CD4-positive, CD25-positive, alpha-beta regulatory T cell (primary cell): ENCODE data around the gene ADAMTSL5. TPM values are rescaled to one million over a fixed set of nuclear protein-coding genes. Genes with fewer than 3 reads are reported as not detected.

Source experiments
- ATAC-seq, 2 donors: fragments of 150-1000 bp; cut with Tn5 transposase; one replicate each; pipeline ENCODE4 v1.10.0; 2021; ENCODE audit warnings: low read depth in 2 of 2, moderate number of reproducible peaks in 2 of 2, moderate library complexity in 1 of 2
- DNase-seq, 3 donors: peaks; one replicate each; pipeline versions ENCODE4 v3.0.0 to v3.0.0-alpha.2; 2012 to 2022; ENCODE audit warnings: mixed read lengths in 1 of 3
- H3K27ac ChIP-seq: one replicate; pipeline ENCODE4 v1.7.0; 2013; ENCODE audit warnings: mild to moderate bottlenecking, low read length; ENCODE audit not compliant: insufficient read depth, poor library complexity, severe bottlenecking
- H3K27me3 ChIP-seq: one replicate; pipeline ENCODE4 v1.7.0; 2013; ENCODE audit warnings: low read length; ENCODE audit not compliant: control insufficient read depth, insufficient read depth
- H3K36me3 ChIP-seq: one replicate; pipeline ENCODE4 v1.7.0; 2013; ENCODE audit warnings: mild to moderate bottlenecking, low read length, moderate library complexity; ENCODE audit not compliant: control insufficient read depth, insufficient read depth
- H3K4me1 ChIP-seq: 2 replicates; pipeline ENCODE4 v1.7.0; 2013; ENCODE audit warnings: mild to moderate bottlenecking, low read length; ENCODE audit not compliant: insufficient read depth, control insufficient read depth, poor library complexity, severe bottlenecking
- H3K4me3 ChIP-seq: one replicate; pipeline ENCODE4 v1.7.0; 2013; ENCODE audit warnings: low read depth, mild to moderate bottlenecking, low read length, moderate library complexity
- H3K9me3 ChIP-seq, 2 experiments: 1 replicate in 1 of 2; 2 replicates in 1 of 2; pipeline ENCODE4 v1.7.0; 2013; ENCODE audit warnings: low read length in 2 of 2, mild to moderate bottlenecking in 1 of 2, moderate library complexity in 1 of 2; ENCODE audit not compliant: control insufficient read depth in 2 of 2
- H3K27ac Mint-ChIP-seq, 3 donors: one replicate each; pipeline ENCODE4 v1.8.0; 2020 to 2022; ENCODE audit warnings: mild to moderate bottlenecking in 3 of 3, mixed read lengths in 3 of 3, moderate library complexity in 2 of 3
- H3K27me3 Mint-ChIP-seq: one replicate; pipeline ENCODE4 v1.8.0; 2022; ENCODE audit warnings: mild to moderate bottlenecking, mixed read lengths
- H3K36me3 Mint-ChIP-seq: one replicate; pipeline ENCODE4 v1.8.0; 2020; ENCODE audit warnings: mixed read lengths
- H3K4me1 Mint-ChIP-seq, 4 donors: one replicate each; pipeline ENCODE4 v1.8.0; 2020 to 2022; ENCODE audit warnings: mixed read lengths in 4 of 4, mild to moderate bottlenecking in 1 of 4
- H3K4me3 Mint-ChIP-seq, 4 donors: one replicate each; pipeline ENCODE4 v1.8.0; 2020 to 2022; ENCODE audit warnings: mild to moderate bottlenecking in 4 of 4, mixed read lengths in 4 of 4, moderate library complexity in 3 of 4
- H3K9me3 Mint-ChIP-seq, 7 donors: one replicate each; pipeline ENCODE4 v1.8.0; 2020 to 2022; ENCODE audit warnings: mixed read lengths in 7 of 7, mild to moderate bottlenecking in 3 of 7, moderate library complexity in 2 of 7
- polyA plus RNA-seq, 4 donors: library from polyadenylated mRNA; unstranded; fragments of 300-500 nt; fragmentation: Illumina TruSeq; gene quantifications; one replicate each; pipeline ENCODE4 v1.2.3, GENCODE V29; 2021
- total RNA-seq: library from RNA; stranded (reverse); gene quantifications from one replicate; pipeline ENCODE4 v1.2.3, GENCODE V29; 2022

ADAMTSL5 gene
- total and polyA plus RNA-seq, 5 donors from 2014 or later: 0.29 to 3.3 (median 2.1) TPM

DNA sequence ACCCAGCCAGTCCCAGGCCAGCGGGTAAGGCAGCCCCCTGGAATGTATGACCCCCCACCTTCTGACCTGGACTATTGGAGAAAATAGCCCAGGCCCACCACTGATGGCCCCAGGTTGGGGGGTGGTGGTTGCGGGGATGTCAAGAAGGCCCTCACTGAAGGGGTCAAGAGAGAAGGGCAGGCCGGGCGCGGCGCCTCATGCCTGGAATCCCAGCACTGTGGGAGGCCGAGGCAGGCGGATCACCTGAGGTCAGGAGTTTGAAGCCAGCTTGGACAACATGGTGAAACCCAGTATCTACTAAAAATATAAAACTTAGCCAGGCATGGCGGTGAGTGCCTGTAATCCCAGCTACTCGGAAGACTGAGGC, 1.5 kb upstream of the ADAMTSL5 start:
- H3K4me1 ChIP-seq: peaks cover 17% of the 10 kb centered on the region
- no peak overlapping the region for H3K27ac ChIP-seq
- no peaks in the 10 kb centered on the region for H3K36me3 Mint-ChIP-seq
- H3K4me3 ChIP-seq: no peak overlapping the region
- DNase-seq (no peak), ATAC-seq (no peak)
- no peak overlapping the region for H3K27ac Mint-ChIP-seq
- H3K27me3 Mint-ChIP-seq: peaks cover 13% of the 10 kb centered on the region
- peaks cover 0 to 1% (median 0%) of the 10 kb centered on the region in 7 donors for H3K9me3 Mint-ChIP-seq
- H3K27me3 ChIP-seq: no peaks in the 10 kb centered on the region
- no peak overlapping the region for H3K4me3 Mint-ChIP-seq
- H3K36me3 ChIP-seq: no peaks in the 10 kb centered on the region
- peaks cover 0 to 21% (median 3%) of the 10 kb centered on the region in 4 donors for H3K4me1 Mint-ChIP-seq
- no peaks in the 10 kb centered on the region for H3K9me3 ChIP-seq

DNA sequence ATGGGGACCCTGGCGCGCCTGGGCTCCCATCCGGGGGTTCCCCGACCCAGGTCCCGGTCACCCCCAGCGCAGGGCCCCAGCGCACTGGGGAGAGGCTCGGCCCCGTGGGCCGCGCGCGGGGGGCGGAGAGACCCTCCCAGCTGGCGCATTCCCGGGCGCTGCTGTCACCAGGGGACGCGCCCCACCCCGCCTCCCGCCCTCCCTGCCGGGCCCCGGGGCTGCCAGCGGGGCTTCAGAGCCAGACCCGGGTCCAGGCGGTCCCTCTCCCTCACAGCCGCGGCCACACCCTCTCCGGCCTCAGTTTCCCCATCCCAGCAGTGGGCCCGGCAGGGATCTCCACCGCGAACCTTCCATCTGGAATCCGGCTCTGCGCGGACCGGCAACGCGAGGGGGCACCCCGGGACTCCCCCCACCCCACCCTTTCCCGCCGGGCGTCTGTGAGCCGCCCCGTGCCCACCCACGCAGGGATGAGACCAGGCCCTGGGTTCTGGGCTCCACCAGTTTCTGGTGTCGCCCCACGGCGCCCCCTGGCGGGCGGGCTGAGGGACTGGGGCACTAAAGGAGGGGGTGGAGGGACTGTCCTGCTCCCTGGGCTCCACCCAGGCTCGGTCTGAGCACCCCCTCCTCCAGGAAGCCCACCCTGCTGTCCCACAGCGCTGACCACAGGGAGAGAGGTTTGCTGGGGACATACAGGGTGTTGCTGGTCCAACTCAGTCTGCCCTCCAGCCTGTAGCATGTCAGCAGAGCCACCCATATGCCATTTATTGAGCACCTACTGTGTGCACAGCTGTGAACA, 878 bp upstream of the ADAMTSL5 start:
- peaks cover 0 to 21% (median 3%) of the 10 kb centered on the region in 4 donors for H3K4me1 Mint-ChIP-seq
- ATAC-seq (peak; percentile 38 to 51), DNase-seq (peak; percentile 51 to 71 (median 61))
- Histone ChIP-seq H3K36me3 (no peaks in the 10 kb centered on the region), H3K4me3 (no peak overlapping the region), H3K27ac (no peak overlapping the region), H3K4me1 (peaks cover 17% of the 10 kb centered on the region), H3K9me3 (no peaks in the 10 kb centered on the region), H3K27me3 (no peaks in the 10 kb centered on the region)
- peaks cover 16% of the 10 kb centered on the region for H3K27me3 Mint-ChIP-seq
- H3K9me3 Mint-ChIP-seq: peaks cover 0 to 1% (median 0%) of the 10 kb centered on the region in 7 donors
- H3K4me3 Mint-ChIP-seq: no peak overlapping the region
- H3K36me3 Mint-ChIP-seq: no peaks in the 10 kb centered on the region
- no peak overlapping the region for H3K27ac Mint-ChIP-seq

DNA sequence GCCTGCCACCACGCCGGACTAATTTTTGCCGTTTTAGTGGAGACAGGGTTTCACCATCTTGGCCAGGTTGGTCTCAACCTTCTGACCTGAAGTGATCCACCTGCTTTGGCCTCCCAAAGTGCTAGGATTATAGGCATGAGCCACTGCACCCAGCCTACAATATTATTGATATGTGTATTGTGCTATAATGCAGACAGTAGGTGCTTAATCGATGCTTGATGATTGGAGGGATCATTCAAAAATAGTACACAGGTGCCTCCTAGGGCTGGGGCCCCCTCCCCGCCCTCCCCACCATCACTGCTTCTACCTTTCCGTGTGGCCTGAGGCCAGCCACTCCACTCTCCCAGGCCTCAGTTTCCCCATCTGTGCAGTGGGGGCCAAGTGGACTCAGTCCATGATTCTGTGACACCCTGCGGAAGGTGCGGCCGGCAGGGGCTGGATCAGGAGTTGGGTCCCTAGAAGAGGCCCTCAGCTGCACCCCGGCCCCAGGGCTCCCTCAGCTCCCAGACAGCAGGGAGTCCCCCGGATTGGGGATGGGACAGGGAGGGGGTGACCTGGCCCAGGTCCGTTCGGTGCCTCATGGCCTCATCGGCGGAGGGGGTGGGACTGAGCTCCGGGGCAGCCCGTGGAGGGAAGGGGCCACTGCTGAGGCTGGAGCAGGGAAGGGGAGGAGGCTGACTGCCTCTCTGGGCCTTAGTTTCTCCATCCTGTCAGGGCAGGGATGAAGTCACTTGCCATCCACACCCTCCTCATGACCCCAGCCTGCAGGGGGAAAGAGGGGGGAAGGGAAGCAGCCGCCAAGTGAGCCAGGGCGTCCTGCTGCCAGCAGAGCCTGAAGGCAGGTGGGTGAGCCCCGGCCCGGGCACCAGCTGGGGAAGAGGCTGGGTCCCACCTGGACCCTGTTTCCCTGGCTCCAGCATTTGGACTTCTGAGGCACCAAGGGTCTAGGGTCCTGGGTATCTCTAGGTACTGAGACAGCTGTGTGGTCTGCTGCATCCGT, 1.2 kb downstream of the ADAMTSL5 start:
- peaks cover 0 to 31% (median 8%) of the 10 kb centered on the region in 4 donors for H3K4me1 Mint-ChIP-seq
- Histone ChIP-seq H3K4me1 (peaks cover 29% of the 10 kb centered on the region), H3K4me3 (no peak overlapping the region), H3K27ac (no peak overlapping the region), H3K36me3 (no peaks in the 10 kb centered on the region), H3K27me3 (no peaks in the 10 kb centered on the region), H3K9me3 (no peaks in the 10 kb centered on the region)
- peak overlapping the region; percentile 69 to 76 (median 74) for H3K4me3 Mint-ChIP-seq
- peak overlapping the region in 2 of 3 donors; percentile 36 to 89 for H3K27ac Mint-ChIP-seq
- peaks cover 0 to 1% (median 0%) of the 10 kb centered on the region in 7 donors for H3K9me3 Mint-ChIP-seq
- no peaks in the 10 kb centered on the region for H3K36me3 Mint-ChIP-seq
- peaks cover 24% of the 10 kb centered on the region for H3K27me3 Mint-ChIP-seq
- DNase-seq (peak in 1 of 3 donors; percentile 33), ATAC-seq (no peak)

DNA sequence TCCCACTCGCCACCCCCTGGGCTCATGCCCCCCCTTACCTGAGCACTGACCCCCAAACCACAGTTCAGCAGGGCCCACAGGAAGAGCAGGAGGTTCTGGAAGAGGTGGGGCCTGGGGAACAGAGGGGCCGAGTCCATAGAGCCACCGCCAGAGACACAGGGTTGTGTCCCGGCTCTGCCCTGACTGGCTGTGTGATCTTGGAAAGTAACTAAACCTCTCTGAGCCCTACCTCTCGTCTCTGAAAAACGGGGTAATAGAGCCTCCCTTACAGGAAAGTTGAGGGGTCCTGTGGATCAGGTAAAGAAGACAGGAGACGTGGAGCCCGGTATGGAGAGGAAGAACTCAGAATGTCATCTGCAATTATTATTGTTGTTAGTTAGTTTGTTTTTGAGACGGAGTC, 2.0 kb downstream of the ADAMTSL5 start:
- Mint-ChIP-seq H3K9me3 (peaks cover 0 to 3% (median 0%) of the 10 kb centered on the region in 7 donors), H3K36me3 (no peaks in the 10 kb centered on the region), H3K4me1 (peaks cover 0 to 35% (median 10%) of the 10 kb centered on the region in 4 donors), H3K27ac (no peak overlapping the region), H3K4me3 (peak overlapping the region in 3 of 4 donors; percentile 43 to 75 (median 64)), H3K27me3 (peaks cover 24% of the 10 kb centered on the region)
- Histone ChIP-seq H3K4me1 (peaks cover 29% of the 10 kb centered on the region), H3K36me3 (no peaks in the 10 kb centered on the region), H3K27ac (no peak overlapping the region), H3K27me3 (no peaks in the 10 kb centered on the region), H3K4me3 (no peak overlapping the region), H3K9me3 (no peaks in the 10 kb centered on the region)
- DNase-seq: no peak
- no peak for ATAC-seq

DNA sequence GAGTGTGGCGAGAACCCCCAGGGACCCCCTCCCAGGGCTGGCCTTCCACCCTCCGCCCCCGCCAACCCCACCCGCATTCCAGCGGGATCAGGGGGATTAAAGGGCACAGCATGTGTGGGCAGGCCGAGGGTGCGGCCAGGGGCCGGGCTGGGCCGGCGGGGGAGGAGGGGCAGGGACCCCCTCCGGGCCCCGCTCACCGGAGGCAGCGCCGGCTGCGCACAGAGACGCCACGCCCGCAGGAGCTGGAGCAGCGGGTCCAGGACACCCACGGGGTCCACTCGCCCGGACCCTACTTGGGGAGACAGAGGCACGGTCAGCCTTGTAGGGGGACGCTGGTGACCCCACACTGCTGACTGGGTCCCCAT, 2.4 kb downstream of the ADAMTSL5 start:
- peaks cover 29% of the 10 kb centered on the region for H3K4me1 ChIP-seq
- no peak overlapping the region for H3K27ac ChIP-seq
- DNase-seq: no peak
- no peak overlapping the region for H3K4me3 ChIP-seq
- H3K9me3 Mint-ChIP-seq: peaks cover 0 to 3% (median 0%) of the 10 kb centered on the region in 7 donors
- peaks cover 0 to 35% (median 10%) of the 10 kb centered on the region in 4 donors for H3K4me1 Mint-ChIP-seq
- H3K27me3 Mint-ChIP-seq: peaks cover 26% of the 10 kb centered on the region
- H3K27me3 ChIP-seq: no peaks in the 10 kb centered on the region
- no peaks in the 10 kb centered on the region for H3K9me3 ChIP-seq
- ATAC-seq: no peak
- peak overlapping the region in 1 of 4 donors; percentile 75 for H3K4me3 Mint-ChIP-seq
- no peaks in the 10 kb centered on the region for H3K36me3 Mint-ChIP-seq
- H3K27ac Mint-ChIP-seq: no peak overlapping the region
- no peaks in the 10 kb centered on the region for H3K36me3 ChIP-seq

DNA sequence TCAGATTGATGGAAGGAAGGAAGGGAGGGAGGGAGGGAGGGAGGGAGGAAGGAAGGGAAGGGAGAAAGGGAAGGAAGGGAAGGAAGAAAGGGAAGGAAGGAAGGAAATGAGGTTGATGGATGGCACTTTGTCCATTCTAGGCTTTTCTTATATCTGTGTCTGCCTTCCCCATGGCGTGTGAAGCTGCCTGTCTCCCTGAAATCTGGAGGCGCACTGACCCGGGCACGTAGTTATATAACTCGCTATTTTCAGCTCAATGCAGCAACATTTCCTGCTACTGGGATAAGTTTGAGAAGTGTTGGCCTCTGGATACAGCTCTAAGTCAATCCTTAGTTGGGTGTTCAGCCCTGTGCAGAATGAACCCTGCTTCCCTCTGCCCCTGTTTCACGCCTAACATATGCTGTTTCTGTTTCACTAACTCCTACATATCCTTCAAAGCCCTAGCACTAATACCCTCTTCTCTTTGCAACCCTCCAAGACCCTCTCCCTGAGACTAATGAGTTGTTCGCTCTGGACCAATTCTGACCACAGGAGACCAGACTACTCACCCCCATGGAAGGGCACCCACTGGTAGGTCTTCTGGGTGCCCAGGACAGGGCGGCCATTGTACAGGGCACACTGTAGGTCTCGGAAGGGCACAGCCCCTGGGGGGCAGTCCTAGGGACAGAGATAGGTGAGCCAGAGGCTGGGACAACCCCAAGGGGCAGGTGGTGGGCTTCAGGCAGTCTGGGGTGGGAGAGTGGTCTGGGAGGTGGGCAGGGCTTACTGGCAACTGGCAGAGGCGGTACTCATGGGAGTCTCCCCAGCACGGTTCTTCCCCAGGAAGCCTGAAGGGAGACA, 3.0 kb downstream of the ADAMTSL5 start:
- H3K9me3 Mint-ChIP-seq: peaks cover 0 to 3% (median 0%) of the 10 kb centered on the region in 7 donors
- Histone ChIP-seq H3K4me1 (peaks cover 29% of the 10 kb centered on the region), H3K9me3 (no peaks in the 10 kb centered on the region), H3K27ac (no peak overlapping the region), H3K36me3 (no peaks in the 10 kb centered on the region), H3K27me3 (no peaks in the 10 kb centered on the region), H3K4me3 (no peak overlapping the region)
- H3K4me3 Mint-ChIP-seq: peak overlapping the region in 1 of 4 donors; percentile 31
- peaks cover 0 to 35% (median 11%) of the 10 kb centered on the region in 4 donors for H3K4me1 Mint-ChIP-seq
- H3K27me3 Mint-ChIP-seq: peaks cover 24% of the 10 kb centered on the region
- ATAC-seq: no peak
- DNase-seq: no peak
- H3K36me3 Mint-ChIP-seq: no peaks in the 10 kb centered on the region
- H3K27ac Mint-ChIP-seq: peak overlapping the region in 1 of 3 donors; percentile 66

DNA sequence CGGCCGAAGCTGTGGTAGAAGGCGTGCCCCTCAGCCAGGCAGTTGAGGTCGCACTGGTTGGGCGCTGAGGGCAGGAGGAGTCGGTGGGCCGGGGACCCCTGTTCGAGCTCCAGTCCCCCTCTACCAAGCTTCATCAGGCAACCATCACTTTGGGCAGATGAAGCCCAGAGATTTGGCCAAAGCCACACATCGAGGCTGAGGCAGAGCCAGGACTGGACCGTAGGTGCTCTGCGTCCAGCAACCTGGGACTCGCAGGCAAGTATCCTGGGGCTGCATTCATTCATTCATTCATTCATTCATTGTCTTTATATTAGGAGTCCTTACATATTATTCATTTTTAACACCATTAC, 4.3 kb downstream of the ADAMTSL5 start:
- H3K4me1 Mint-ChIP-seq: peaks cover 0 to 32% (median 12%) of the 10 kb centered on the region in 4 donors
- H3K9me3 ChIP-seq: no peaks in the 10 kb centered on the region
- H3K36me3 ChIP-seq: no peaks in the 10 kb centered on the region
- H3K27me3 Mint-ChIP-seq: peaks cover 24% of the 10 kb centered on the region
- H3K27ac ChIP-seq: no peak overlapping the region
- H3K27ac Mint-ChIP-seq: peak overlapping the region in 1 of 3 donors; percentile 86
- peaks cover 29% of the 10 kb centered on the region for H3K4me1 ChIP-seq
- H3K9me3 Mint-ChIP-seq: peaks cover 0 to 4% (median 0%) of the 10 kb centered on the region in 7 donors
- H3K4me3 Mint-ChIP-seq: peak overlapping the region in 3 of 4 donors; percentile 31 to 70 (median 60)
- H3K36me3 Mint-ChIP-seq: no peaks in the 10 kb centered on the region
- H3K27me3 ChIP-seq: no peaks in the 10 kb centered on the region
- DNase-seq (no peak), ATAC-seq (no peak)
- no peak overlapping the region for H3K4me3 ChIP-seq
